ENCODE results near the gene EPN3. TPM values are rescaled to one million over a fixed set of nuclear protein-coding genes. Genes with fewer than 3 reads are reported as not detected.
A peak's percentile ranks its signal among the peaks of the same experiment; 100 is the strongest.

EPN3 gene
- total RNA-seq, 1 experiment from 2014 or later, result 0.87 TPM

DNA sequence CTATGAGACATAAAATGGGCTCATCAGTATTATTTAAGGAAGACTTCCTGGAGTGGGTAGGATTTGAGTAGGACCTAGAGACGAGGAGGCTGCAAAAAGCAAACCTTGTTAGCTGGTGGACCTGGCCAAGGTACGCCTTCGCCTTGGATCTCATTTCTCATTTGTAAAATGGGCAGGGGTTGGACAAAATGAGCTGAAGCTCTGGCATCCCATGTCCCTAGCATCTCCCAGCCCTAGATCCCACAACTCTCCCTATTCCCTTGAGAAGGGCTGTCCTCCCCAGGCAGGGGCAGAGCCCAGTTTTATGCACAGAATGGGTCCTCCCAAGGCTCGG lies 14.1 kb downstream of the EPN3 start:
- Histone ChIP-seq H3K36me3 (replicated peaks; ENCODE audit: control insufficient read depth, insufficient read depth, low read length) (no peaks in the 10 kb centered on the region), H3K4me3 (ENCODE audit: insufficient read depth, low read depth, low read length) (no peak overlapping the region; the same call in 1 of the 2 replicates), H3K27me3 (ENCODE audit: control insufficient read depth, insufficient read depth, low read length) (peaks cover under 1% of the 10 kb centered on the region)
- no peak for DNase-seq

DNA sequence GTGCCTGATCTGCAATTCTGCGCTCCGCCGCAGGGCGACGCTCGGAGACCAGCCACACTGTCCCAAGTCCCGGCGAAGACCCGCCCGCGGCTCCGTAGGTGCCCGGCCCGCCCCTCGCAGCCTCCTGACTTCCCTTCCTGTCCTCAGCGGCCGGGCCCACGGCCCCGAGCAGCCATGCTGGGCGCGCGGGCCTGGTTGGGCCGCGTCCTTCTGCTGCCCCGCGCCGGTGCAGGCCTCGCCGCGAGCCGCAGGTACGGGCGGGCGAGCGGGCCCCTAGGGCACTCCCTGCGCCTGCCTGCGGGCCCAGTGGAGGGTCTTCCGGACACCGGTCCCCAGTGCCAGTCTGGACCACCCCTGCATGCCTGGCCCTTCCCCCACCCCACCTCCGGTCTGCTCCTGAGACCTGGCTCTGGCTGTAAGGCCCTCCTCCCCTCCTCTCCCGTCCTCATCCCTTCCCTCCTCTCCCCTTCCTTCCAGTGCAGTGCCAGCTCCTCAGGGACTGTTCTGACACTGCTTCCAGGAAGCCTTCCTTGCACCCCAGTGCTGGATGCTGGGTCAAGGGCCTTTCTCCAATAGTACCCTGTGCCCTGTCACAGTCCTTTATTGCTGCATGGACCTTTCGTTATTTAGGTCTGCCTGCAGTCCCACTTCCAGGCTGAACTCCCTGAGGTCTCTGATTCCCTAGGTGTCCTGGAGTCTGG lies 14.7 kb downstream of the EPN3 start, which contains the start of gene SPATA20:
Gene SPATA20, plus strand, starts transcription at position 140 of the 701 bp plus-strand sequence. Its CDS starts 35 bp downstream, at position 175.
- Histone ChIP-seq H3K27me3 (ENCODE audit: control insufficient read depth, insufficient read depth, low read length) (no peaks in the 10 kb centered on the region; the same call in none of the 2 replicates), H3K36me3 (replicated peaks; ENCODE audit: control insufficient read depth, insufficient read depth, low read length) (no peaks in the 10 kb centered on the region), H3K4me3 (ENCODE audit: insufficient read depth, low read depth, low read length) (peak within 1 kb of the TSS; percentile 56)
- DNase-seq, result peak; percentile 97

DNA sequence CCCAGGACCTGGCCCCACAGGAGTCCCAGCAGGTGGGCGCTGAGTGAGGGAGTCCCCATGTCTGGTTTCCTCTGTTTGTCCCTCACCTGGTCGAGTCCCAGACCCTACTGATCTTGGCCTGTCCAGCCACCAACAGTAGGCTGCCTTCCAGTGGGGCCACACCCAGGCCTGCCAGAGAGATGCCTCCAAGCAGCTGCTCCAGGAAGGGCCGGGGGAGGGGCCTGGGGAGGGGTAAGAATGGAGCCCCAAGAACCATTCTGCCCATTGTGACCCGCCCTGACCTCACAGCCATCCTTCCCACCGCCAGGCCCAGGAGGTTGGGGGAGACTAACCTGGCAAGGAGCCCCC lies 15.2 kb downstream of the EPN3 start:
- H3K27me3 ChIP-seq (ENCODE audit: control insufficient read depth, insufficient read depth, low read length), result no peaks in the 10 kb centered on the region; the same call in none of the 2 replicates
- no peak for DNase-seq
- H3K36me3 ChIP-seq (replicated peaks; ENCODE audit: control insufficient read depth, insufficient read depth, low read length), result no peaks in the 10 kb centered on the region
- peak overlapping the region; percentile 56; the same call in 1 of the 2 replicates for H3K4me3 ChIP-seq (ENCODE audit: insufficient read depth, low read depth, low read length)

DNA sequence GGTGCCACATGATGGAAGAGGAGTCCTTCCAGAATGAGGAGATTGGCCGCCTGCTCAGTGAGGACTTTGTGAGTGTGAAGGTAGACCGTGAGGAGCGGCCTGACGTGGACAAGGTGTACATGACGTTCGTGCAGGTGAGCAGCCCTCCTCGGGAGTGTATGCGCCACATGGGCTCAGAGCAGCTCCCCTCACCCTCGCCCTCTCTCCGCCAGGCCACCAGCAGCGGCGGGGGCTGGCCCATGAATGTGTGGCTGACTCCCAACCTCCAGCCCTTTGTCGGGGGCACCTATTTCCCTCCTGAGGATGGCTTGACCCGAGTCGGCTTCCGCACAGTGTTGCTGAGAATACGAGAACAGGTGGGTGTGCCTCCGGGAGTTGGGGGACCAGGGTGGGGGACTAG lies 16.3 kb downstream of the EPN3 start:
- H3K4me3 ChIP-seq (ENCODE audit: insufficient read depth, low read depth, low read length), result no peak overlapping the region
- no peak for DNase-seq
- H3K27me3 ChIP-seq (ENCODE audit: control insufficient read depth, insufficient read depth, low read length), result no peaks in the 10 kb centered on the region; the same call in 1 of the 2 replicates
- no peaks in the 10 kb centered on the region for H3K36me3 ChIP-seq (replicated peaks; ENCODE audit: control insufficient read depth, insufficient read depth, low read length)

DNA sequence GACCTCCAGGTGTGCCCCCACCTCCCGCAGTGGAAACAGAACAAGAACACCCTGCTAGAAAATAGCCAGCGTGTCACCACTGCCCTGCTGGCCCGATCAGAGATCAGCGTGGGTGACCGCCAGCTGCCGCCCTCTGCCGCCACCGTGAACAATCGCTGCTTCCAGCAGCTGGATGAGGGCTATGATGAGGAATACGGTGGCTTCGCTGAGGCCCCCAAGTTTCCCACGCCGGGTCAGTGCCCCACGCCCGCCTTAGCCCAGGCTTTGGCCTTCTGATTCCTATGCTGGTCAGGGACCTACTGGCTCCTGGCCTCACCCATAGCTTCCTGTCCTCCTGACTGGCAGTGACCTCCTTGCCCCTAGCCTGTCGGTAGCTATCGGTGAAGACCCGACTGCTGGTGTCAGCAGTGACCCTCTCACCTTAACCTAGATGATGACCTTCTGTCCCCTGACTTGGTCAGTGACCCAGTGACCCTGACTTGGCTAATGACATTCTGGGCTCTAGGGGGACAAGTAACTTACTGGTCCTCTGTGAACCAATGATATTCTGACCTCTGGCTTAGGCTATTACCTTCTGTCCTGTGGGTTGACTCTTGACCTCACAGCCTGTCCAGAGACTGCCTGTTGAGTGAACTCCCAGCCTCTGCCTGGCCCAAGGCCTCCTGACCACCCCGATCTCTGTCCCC lies 16.9 kb downstream of the EPN3 start:
- Histone ChIP-seq H3K4me3 (ENCODE audit: insufficient read depth, low read depth, low read length) (no peak overlapping the region), H3K27me3 (ENCODE audit: control insufficient read depth, insufficient read depth, low read length) (no peaks in the 10 kb centered on the region), H3K36me3 (replicated peaks; ENCODE audit: control insufficient read depth, insufficient read depth, low read length) (no peaks in the 10 kb centered on the region)
- DNase-seq, result no peak

DNA sequence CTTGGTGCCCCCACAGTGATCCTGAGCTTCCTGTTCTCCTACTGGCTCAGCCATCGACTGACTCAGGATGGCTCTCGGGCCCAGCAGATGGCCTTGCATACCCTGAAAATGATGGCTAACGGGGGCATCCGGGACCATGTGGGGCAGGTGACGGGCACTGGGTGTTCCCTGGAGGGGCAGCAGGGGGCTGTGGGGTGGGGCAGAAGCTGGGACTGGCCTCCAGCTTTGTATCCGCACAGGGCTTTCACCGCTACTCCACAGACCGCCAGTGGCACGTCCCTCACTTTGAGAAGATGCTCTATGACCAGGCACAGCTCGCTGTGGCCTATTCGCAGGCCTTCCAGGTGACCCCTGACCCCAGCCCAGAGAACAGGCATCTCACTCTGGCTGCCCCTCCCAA lies 17.4 kb downstream of the EPN3 start:
- Histone ChIP-seq H3K27me3 (ENCODE audit: control insufficient read depth, insufficient read depth, low read length) (no peaks in the 10 kb centered on the region), H3K4me3 (ENCODE audit: insufficient read depth, low read depth, low read length) (no peak overlapping the region), H3K36me3 (replicated peaks; ENCODE audit: control insufficient read depth, insufficient read depth, low read length) (no peaks in the 10 kb centered on the region)
- no peak for DNase-seq

DNA sequence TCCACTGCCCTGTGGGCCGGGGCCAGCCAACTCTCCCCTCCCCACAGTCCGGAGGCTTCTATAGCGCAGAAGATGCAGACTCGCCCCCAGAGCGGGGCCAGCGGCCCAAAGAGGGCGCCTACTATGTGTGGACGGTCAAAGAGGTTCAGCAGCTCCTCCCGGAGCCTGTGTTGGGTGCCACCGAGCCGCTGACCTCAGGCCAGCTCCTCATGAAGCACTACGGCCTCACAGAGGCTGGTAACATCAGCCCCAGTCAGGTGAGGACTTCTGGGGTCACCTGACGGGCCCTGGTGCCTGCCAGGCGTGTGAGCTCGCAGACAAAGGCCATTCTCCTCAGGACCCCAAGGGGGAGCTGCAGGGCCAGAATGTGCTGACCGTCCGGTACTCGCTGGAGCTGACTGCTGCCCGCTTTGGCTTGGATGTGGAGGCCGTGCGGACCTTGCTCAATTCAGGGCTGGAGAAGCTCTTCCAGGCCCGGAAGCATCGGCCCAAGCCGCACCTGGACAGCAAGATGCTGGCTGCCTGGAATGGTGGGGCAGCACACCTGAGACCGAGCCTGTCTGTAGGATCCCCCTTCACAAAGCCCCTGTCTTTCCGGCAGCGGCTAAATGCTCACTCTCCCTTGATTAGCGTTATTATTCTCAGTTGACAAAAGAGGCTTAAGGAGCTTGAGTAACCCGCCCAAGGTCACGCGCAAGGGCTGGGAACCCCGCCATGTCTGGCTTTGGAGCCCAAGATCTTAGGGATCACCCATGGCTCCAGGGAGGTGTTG lies 18.3 kb downstream of the EPN3 start:
- peak; percentile 96 for DNase-seq

DNA sequence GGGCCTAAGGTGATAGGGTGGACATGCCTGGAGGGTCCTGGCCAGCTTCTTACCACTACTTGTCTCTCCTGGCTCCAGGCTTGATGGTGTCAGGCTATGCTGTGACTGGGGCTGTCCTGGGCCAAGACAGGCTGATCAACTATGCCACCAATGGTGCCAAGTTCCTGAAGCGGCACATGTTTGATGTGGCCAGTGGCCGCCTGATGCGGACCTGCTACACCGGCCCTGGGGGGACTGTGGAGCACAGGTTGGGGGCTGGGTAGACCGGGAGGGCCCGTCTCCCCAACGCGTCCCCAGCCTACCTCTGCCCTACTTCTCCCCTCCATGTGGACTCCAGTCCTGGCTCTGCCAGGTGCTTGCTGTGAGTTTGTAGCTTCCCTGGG lies 18.9 kb downstream of the EPN3 start:
- Histone ChIP-seq H3K4me3 (ENCODE audit: insufficient read depth, low read depth, low read length) (no peak overlapping the region), H3K36me3 (replicated peaks; ENCODE audit: control insufficient read depth, insufficient read depth, low read length) (no peaks in the 10 kb centered on the region), H3K27me3 (ENCODE audit: control insufficient read depth, insufficient read depth, low read length) (no peaks in the 10 kb centered on the region)
- DNase-seq, result no peak

More for the DNA sequence above, 18.3 kb downstream of the EPN3 start:
- no peaks in the 10 kb centered on the region for H3K27me3 ChIP-seq (ENCODE audit: control insufficient read depth, insufficient read depth, low read length)
- H3K36me3 ChIP-seq (replicated peaks; ENCODE audit: control insufficient read depth, insufficient read depth, low read length), result no peaks in the 10 kb centered on the region
- no peak overlapping the region for H3K4me3 ChIP-seq (ENCODE audit: insufficient read depth, low read depth, low read length)

DNA sequence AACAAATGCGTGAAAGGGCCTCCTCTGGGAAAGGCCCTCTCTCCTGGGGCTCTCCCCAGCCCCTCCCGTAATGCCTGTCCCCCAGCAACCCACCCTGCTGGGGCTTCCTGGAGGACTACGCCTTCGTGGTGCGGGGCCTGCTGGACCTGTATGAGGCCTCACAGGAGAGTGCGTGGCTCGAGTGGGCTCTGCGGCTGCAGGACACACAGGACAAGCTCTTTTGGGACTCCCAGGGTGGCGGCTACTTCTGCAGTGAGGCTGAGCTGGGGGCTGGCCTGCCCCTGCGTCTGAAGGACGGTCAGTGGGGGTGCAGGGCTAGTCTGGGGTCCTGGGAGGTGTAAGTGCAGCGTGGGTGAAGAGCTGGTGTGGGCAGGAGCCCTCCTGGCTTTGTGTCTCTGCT lies 19.3 kb downstream of the EPN3 start:
- no peak overlapping the region for H3K4me3 ChIP-seq (ENCODE audit: insufficient read depth, low read depth, low read length)
- H3K27me3 ChIP-seq (ENCODE audit: control insufficient read depth, insufficient read depth, low read length), result no peaks in the 10 kb centered on the region; the same call in 1 of the 2 replicates
- no peak for DNase-seq
- H3K36me3 ChIP-seq (replicated peaks; ENCODE audit: control insufficient read depth, insufficient read depth, low read length), result no peaks in the 10 kb centered on the region

DNA sequence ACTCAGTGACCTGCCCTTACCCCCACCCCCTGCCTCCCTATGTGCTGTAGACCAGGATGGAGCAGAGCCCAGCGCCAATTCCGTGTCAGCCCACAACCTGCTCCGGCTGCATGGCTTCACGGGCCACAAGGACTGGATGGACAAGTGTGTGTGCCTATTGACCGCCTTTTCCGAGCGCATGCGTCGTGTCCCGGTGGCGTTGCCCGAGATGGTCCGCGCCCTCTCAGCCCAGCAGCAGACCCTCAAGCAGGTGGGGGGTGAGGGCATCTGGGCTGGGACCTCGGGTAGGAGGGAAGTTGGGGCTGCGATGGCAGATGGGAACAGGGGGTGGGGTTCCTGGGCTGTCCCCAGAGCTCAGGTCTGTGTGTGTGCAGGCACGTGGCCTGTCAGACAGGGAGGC lies 21.7 kb downstream of the EPN3 start:
- Histone ChIP-seq H3K4me3 (ENCODE audit: insufficient read depth, low read depth, low read length) (no peak overlapping the region), H3K27me3 (ENCODE audit: control insufficient read depth, insufficient read depth, low read length) (peaks cover 19% of the 10 kb centered on the region), H3K36me3 (replicated peaks; ENCODE audit: control insufficient read depth, insufficient read depth, low read length) (no peaks in the 10 kb centered on the region)
- no peak for DNase-seq

DNA sequence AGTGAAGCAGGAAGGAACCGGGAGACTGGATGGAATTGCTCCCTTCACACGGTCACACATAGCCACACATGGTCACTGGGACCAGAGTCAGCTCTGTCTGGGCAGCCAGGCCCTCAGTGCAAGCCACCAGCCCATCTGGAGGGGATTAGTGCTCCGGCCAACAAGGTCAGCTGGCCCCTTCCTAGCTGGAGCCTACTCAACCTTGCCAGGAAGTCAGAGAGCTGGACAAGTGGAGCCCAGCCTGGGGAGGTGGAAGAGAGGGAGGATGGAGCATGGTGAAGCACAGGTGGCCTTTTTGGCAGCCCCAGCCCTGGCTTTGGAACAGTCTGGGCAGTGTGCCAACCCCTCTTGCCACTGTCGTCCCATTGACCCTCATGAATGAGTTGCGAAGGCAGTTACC lies 24.3 kb downstream of the EPN3 start:
- no peak overlapping the region for H3K4me3 ChIP-seq (ENCODE audit: insufficient read depth, low read depth, low read length)
- H3K36me3 ChIP-seq (replicated peaks; ENCODE audit: control insufficient read depth, insufficient read depth, low read length), result no peaks in the 10 kb centered on the region
- peaks cover 34% of the 10 kb centered on the region for H3K27me3 ChIP-seq (ENCODE audit: control insufficient read depth, insufficient read depth, low read length)
- no peak for DNase-seq

DNA sequence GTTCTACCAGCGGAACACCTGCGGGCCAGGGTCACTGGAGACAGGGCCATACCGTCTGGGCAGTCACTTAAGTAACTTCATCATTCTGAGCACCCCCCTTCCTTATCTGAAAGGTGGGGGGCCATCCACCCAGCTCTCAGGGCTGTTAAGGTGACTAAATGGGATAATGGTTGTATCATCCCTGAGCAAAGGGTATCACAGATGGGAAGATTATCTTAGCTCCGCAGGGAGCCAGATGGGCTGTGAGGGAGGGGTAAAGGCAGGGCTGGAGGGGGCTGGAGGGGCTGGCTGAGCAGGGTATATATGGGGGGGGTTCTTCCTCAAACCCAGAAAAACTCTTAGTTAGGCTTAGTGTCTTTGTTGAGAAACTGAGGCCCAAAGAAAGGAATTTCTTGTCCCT lies 25.1 kb downstream of the EPN3 start:
- no peak overlapping the region for H3K4me3 ChIP-seq (ENCODE audit: insufficient read depth, low read depth, low read length)
- no peak for DNase-seq
- no peaks in the 10 kb centered on the region for H3K36me3 ChIP-seq (replicated peaks; ENCODE audit: control insufficient read depth, insufficient read depth, low read length)
- H3K27me3 ChIP-seq (ENCODE audit: control insufficient read depth, insufficient read depth, low read length), result peaks cover 42% of the 10 kb centered on the region

DNA sequence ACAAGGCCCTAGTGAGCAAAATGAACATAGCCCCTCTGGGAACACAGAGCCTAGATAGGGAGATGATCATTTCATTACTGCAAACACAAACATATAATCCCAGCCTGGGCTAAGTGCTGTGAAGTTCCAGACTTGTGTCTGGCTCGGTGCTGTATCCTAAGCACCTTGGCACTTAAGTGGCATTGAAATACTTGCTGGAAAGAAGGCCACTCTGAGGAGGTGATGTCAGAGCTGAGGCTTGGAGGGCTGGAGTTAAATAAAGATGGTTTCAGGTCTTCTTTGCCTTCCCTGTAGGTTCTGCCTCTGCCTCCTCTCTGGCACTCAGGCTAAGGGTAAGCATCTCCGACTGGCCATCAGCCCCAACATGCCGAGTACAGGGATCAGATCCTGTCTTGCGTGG lies 25.6 kb downstream of the EPN3 start:
- Histone ChIP-seq H3K4me3 (ENCODE audit: insufficient read depth, low read depth, low read length) (no peak overlapping the region), H3K27me3 (ENCODE audit: control insufficient read depth, insufficient read depth, low read length) (peaks cover 47% of the 10 kb centered on the region), H3K36me3 (replicated peaks; ENCODE audit: control insufficient read depth, insufficient read depth, low read length) (no peaks in the 10 kb centered on the region)
- DNase-seq, result no peak

DNA sequence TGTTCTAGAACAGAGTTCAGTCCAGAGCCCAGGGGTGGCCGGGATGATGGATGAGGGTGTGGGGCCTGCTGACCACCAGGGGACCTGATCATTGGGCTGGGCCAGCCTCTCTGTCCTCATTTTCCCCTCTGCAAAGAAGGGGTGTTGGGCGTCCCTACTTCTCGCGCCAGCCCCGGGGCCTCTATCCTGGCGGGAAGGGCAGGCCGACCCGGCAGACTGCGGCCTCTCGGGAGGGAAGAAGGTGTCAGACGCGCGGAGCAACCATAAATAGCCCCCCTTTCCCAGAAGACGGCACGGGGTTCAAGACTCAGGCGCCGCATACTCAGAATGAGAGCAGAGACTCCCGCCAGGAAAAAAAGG lies 26.0 kb downstream of the EPN3 start:
- DNase-seq, result no peak
- Histone ChIP-seq H3K27me3 (ENCODE audit: control insufficient read depth, insufficient read depth, low read length) (peaks cover 52% of the 10 kb centered on the region), H3K36me3 (replicated peaks; ENCODE audit: control insufficient read depth, insufficient read depth, low read length) (no peaks in the 10 kb centered on the region), H3K4me3 (ENCODE audit: insufficient read depth, low read depth, low read length) (peak overlapping the region; percentile 50)

Measured in H7 (cell line).